NCI-H146 (cell line): ENCODE measurements around the gene LHX5.
A peak's percentile ranks its signal among the peaks of the same experiment; 100 is the strongest.
"Not testable (repeated sequence)": the region's sequence is repeated elsewhere in the genome, so short reads cannot be mapped to it uniquely, and the experiment has no call there.

Source experiments
- DNase-seq: peaks from one replicate; lab custom pipeline; 2025; lab: John Stamatoyannopoulos, UW

Gene LHX5

DNA sequence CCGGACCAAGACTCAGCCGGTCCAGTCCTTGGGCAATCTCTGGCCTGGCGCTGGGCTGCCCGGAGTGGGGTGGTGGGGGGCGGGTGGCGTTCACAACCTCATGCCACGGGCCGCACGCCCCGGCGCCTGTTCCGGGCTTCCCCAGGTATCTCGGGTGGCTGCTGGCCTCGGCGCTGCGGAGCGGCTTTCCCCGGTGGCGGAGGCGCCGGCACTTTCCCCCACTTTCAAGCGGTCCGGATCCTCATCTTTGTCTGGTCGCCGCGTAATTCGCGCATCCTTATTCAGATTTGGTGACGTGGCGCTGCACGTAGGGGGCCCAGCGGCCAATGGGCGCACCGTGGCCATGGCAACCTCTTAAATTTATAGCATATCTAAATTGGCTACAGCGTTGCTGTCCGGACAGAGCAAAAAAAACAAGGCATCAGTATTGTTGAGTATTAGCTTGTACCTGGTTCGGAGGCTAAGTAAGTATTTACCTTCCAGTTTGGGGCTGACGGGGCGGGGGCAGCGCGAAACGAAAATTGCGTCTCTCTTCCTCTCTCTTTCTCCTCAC, at the start of gene LHX5:
Gene LHX5 (minus strand): TSS at position 253 of the 553 bp plus-strand sequence. CDS start 373 bp downstream, outside the sequence.
- no peak for DNase-seq

DNA sequence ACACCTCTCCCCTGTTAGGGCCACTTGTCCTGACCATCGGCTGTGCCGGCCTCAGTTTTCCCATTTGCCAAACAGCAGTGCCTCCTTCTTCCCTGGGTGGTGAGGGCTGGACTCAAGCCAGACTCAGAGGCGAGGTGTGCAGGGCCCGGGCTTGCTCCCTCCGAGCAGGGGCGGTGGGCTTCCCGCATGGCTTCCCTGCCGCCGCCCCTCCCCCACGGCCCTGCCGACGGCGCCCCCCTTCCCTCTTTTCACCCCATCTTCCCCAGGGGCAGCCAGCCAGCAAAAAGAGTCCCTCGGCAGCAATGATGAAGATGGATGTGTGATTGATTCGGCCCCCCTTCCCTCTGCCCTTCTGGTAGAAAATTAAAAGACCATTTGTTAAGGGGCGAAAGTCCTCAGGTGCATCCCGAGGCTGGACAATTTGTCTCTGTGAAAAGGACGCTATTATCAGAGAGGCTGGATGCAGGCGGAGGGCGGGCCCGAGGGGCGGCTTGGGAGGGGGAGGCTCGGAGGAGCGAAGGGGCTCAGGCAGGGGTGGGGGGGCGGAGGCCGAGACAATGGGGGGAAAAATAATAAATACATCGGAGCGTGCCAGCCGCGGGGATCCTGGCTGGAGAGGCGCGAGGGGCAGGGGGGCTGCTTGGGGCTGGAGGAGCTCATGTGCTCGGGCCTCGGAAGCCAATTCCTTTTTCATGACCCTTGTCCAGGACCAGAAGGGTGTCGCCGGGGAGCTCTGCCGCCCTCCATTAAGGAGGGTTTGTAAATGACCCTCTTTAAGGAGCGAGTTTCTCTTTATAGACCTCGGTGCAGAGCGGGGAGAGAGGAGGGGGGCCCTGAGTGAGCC, 48.0 kb upstream of the LHX5 start:
- no peak for DNase-seq

DNA sequence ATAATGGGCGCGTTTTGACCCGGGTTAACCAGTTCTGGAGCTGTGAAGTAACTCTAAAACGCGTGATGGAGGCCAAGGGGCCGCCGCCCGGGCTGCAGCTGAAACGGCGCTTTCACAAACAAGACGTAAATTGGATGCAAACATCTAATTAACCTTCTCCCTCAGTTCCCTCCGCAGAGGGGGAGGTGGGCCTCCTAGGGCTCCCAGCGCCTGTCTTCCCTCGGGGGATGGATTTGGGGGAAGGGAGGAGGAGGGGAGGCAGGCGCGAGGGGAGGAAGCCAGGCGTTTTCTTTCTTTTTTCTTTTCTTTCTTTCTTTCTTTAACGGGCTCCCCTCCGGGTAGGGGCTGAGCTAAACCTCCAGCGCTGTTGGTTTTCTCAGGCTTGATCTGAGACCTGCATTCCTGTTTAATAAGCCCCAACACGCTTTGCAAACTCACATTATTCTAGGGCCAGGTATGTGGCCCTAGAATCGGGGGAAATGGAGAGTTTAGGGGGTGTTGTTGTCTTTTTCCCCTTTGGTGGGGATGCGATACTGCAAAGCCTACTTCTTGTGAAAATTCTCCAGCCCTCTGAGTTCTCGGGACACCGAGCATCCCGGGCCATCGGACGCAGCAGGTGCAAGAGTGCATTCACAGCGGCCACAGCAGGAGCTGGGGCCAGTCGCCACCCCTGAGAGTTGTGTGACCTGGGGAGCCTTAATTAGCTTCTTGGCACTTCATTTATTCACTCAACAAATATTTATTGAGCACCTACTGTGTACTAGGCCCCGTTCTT, 43.6 kb upstream of the LHX5 start:
- DNase-seq = no peak

DNA sequence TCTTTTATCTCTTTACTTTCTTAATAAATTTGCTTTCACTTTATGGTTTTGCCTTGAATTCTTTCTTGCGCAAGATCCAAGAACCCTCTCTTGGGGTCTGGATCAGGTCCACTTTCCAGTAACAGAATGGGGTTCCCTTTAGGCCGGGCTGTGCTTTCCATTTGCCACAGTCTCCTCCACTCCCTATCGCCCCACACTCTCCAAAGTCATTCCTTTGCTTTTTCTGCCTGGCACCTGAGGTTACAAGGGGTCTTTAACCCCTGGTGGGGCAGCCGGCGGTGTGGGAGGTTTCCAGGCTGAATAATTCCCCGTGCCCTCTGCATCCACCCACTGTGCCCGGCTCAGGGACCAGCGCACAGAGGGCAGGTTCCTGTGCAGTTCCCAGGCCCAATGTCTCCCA, 42.9 kb upstream of the LHX5 start:
- DNase-seq = no peak

DNA sequence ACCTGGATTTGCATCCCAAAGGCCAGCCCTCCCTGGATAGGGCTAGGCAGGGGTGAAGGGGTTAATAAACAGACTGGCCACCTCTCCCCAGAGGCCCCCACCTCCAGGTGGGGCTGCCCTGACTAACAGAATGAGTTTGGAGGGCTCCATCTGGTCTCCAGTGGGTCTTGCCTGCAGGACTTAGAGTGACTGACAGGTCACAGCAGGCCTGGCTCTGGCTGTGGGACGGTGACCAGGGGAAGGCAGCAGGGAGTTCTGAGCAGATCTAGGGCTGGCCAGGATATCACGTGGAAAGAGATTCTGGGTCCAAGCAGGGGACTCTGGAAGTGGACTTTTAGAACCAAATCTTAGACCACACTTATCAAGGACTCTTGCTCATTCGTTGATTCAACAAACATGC, 40.9 kb upstream of the LHX5 start:
- DNase-seq = no peak

DNA sequence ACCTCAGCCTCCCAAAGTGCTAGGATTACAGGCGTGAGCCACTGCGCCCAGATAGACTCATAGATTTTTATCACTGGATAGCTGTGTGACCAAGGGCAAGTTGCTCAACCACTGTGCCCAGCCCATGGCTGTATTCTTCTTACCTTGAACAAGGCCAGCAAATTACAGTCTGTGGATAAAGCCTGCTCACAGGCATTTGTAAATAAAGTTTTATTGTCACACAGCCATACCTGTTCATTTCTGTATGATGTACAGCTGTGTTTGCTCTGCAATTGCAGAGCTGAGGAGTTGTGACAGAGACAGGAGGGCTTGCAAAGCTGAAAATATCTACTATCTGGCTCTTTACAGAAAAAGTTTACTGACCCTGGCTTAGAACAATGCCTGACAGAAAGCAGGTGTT, 35.2 kb upstream of the LHX5 start:
- peak; percentile 6 for DNase-seq

DNA sequence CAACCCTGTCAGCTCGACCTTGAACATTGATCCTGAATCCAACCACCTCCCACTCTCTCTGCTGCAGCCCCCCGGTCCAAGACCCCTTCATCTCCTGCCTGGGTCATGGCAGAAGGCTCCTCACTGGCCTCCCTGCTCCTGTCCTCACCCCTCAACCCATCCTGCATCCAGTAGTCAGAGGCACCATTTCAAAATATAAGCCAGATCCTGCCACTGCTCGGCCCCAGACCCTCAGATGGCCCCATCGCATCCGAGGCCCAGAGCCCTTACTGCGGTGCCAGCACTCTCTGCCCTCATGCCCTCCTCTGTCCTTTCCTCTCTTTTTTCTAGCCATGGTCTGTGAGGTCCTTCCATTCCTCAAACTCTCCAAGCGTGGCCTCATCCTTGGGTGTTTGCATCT, 34.3 kb upstream of the LHX5 start:
- DNase-seq = no peak

DNA sequence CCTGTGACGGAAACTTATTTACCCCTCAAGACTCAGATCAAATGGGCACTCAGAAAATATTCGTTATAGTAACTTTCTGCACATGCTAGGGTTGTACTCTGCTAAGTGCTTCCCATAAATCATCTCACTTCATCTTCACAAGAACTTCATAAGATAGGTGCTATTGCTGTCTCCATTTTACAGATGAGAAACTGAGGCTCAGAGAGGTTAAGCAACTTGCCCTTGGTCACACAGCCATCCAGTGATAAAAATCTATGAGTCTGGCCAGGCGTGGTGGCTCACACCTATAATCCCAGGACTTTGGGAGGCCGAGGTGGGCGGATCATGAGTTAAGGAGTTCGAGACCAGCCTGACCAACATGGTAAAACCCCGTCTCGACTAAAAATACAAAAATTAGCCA, 33.2 kb upstream of the LHX5 start:
- DNase-seq = no peak

DNA sequence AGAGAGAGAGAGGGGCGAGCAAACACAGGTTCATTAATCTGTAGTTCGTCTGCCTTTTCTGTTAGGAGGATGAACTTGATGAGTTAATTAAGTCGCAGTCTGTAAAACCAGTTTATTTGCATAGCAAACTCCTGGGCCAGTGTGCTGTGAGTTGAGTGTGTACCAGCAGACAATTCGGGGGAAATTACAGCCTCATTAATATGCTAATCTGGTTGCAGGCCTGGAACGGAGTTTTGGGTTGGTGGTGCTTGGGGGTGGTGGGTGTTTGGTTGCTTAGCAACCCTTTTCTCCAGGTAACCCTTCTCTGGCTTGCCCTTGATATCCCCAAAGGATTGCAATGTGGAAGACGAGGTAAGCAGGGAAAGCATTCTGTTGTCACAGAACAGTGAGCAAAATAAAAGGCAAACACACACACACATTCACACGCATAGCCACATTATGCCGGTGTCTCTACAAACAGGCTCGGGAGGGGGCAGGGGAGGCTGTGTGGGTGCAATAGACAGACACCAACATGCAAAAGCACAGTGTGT, 29.2 kb upstream of the LHX5 start:
- DNase-seq = no peak

DNA sequence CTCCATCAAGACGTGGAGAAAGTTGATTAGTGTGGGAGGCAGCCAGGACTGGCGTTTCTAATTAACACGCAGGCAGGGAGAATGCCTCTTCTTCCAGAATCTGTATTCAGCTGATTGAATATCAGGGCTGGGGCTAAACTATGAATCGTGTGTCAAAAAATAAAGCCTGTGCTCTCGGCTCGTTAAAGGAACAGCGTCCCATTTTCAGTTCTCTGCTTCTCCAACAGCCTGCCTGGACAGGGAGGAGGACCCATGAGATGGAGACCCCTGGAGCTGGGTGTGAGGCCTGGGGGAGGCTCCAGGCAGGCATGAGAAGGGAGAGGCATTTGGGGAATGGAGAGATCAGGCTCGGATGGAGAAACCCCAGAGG, 28.6 kb upstream of the LHX5 start:
- no peak for DNase-seq

DNA sequence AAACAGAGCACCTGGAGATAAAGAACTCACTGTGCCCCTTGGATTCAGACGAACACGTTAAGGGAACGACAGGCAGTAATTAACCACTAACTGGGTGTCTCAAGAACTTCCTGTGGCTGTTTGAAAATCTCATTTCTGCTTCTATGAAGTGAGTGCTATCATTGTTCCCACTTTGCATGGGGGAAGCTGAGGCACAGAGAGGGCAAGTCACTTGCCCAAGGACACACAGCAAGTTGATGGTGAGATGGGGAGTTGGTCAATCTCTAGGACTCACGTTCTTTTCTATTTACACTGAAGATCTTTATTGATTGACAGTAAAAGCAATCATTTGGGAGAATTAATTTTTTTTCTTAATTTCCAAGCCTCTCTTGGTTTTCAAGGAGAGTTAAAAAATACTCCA, 26.8 kb upstream of the LHX5 start:
- DNase-seq = no peak

DNA sequence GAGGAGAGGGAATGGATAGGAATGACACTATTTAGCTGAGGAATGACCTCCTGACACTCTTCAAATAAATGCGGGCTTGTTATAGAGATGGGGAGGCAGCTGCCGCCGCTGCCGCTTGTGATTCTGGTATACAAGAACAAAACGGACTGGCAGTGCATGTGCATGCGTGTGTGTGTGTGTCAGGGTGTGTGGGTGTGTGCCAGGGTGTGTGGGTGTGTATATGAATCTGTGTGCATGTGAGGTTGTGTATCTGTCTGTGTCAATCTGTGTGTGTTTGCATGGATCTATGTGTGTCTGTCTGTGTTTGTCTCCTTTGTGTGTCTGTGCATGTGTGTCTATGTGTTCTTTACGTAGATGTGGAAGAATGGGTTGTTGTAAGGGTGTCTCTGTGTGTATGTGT, 26.0 kb upstream of the LHX5 start:
- no peak for DNase-seq

DNA sequence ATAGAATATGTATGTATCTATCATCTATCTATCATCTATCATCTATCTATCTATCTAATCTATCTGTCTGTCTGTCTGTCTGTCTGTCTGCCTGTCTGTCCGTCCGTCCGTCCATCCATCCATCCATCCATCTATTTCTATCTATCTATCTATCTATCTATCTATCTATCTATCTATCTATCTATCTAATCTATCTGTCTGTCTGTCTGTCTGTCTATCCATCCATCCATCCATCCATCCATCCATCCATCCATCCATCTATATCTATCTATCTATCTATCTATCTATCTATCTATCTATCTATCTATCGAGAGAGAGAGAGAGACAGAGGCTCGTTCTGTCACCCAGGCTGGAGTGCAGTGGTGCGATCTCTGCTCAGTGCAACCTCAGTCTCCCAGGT, 24.3 kb upstream of the LHX5 start:
- DNase-seq = not testable (repeated sequence)

DNA sequence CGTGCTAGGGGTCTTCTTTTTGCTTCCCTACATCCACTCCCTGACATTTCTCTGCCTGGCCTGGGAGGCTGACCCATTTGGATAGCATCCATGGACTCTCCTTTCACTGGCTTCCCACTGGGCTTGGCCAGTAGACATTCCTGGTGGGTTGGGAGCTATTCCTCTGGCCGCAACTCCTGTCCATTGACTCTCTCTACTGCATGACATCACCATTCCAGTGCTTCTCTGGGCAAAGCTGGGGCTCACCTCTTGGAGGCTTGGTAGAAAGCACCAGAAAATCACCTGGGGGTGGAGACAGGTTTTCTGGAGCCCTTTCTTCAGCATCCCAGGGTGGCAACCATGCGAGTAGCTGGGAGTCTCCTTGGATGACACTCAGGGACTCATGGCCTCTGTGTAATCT, 16.7 kb upstream of the LHX5 start:
- DNase-seq = no peak

DNA sequence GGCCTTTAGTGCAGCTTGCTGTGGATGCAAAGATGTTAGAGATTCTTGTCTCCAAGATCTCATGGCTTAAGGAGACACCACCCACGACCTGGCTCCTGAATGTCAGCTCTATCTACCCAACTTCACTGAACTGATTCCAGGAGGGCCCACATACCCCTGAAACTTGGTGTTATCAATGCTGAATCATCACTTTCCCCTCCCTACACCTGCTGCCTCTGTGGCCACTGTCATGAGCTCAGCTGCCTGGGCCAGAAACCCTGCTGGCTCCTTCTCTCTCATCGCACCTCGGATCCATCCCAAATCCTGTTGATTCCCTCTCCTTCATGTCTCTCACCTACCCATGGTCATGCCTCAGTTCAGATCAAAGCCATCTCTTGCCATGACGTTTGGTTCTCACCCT, 15.1 kb upstream of the LHX5 start:
- DNase-seq = no peak

DNA sequence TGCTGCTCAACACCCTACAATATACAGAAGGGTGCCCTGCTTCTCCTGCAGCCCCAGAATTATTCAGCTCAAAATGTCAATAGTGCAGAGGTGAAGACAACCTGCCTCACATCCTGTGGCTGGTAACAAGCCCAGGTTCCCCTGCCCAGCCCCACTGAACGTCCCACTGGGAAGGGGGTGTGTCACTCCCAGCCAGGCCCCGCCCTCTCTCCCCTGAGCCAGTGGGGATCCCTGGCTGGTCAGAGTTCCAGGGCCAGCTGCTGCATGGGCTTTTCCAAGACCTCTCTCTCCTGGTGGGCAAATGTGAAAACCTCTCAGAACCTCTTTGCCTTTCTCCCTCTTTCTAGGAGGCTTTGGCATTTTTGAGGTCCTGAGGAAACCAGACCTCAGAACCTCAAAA, 13.7 kb upstream of the LHX5 start:
- DNase-seq = no peak

DNA sequence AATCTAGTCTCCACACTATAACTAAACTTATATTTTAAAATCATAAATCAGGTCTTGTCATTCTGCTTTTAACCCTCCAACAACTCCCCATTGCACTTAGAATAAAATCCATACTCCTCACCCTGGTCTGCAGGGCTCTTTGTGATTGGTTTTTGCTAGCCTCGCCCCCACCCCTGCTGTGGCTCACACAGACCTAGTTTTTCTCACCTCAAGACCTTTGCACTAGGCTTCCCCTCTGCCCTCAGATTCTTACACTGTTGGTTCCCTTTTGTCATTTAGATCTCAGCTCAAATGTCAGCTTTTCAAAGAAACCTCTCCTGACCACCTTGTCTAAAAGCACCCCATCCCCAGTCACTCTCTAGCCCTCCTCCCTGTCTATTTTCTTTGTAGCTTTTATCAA, 10.7 kb upstream of the LHX5 start:
- DNase-seq = no peak

DNA sequence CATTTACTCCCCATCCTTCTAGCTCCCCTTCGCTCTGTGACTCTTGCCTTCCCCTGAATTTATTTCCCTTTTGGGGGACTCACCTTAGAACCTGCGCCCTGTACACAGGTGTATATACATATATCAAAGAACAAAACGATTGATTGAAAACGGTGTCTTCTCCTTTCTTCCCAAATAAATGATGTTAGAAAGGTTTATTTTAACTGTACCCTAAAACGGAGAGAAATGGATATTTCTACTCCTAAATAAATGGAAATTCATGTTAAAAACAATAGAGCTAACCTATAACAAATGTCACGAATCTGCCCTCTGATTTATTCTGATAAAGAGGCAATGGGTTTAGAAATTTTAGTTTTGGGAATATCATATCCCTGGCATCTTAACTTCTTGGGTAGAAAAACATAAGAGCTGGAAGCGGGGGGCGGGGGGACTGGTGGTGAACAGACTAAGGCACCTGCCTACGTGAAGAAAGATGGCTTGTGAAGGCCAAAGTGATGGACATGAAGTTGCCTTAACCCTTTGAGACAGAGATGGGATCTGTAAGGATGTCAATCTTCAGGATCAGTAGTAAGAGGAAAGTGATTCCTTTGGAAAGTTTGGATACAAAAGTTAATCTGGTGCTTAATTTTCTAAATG, 8.8 kb upstream of the LHX5 start:
- DNase-seq = no peak

DNA sequence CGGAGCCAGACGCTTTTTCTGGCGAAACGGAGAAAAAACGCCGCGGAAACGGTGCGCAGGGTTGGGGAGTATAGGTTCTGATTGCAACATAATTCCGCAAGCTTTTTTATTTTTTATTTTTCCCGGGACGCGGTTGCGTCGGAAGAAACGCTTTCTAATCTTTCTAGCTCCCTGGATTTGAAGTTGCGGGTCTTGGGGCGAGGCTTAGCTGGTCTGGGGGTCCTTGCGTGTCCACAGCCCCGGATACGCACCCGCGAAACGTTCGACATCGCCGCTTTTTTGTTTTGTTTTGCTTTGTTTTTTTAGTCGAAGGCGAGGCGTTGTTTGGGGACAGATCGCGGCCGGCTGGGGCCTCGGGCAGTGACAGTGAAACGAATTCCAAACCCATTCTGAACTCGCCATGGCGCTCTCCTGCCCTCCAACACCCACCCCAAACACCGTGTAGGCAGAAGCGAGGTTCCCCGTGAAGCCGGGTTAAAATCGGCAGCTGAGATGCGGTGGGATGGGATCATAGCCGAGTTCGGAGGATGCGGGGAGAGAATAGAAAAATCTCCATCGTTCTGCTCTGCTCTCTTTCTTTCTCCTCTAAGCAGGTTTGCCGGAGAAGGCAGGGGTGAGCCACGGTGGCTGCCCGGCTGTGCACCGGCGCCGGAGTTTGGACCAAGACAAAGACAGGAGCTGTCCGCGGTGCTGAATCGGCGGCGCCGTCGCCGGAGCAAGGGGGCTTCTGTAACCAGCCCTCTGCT, 8.1 kb upstream of the LHX5 start:
- DNase-seq = no peak

DNA sequence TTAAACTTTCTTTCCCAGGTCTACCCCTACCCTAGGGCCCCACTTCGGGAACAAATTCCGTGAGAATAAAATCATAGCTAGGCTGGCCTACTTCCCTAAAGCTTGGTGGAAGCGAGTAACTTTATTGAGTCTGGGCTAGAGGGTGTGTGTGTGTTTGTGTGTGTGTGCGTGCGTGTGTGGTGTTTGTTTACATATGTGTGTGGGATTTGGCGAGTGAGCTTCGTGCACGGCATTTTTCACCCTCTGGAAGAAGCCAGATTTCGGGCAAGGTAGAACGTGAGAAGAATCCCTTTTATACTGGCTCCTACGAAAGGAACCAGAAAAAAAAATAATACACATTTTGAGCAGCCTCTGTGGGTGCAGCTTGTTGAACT, 7.5 kb upstream of the LHX5 start:
- DNase-seq = no peak

DNA sequence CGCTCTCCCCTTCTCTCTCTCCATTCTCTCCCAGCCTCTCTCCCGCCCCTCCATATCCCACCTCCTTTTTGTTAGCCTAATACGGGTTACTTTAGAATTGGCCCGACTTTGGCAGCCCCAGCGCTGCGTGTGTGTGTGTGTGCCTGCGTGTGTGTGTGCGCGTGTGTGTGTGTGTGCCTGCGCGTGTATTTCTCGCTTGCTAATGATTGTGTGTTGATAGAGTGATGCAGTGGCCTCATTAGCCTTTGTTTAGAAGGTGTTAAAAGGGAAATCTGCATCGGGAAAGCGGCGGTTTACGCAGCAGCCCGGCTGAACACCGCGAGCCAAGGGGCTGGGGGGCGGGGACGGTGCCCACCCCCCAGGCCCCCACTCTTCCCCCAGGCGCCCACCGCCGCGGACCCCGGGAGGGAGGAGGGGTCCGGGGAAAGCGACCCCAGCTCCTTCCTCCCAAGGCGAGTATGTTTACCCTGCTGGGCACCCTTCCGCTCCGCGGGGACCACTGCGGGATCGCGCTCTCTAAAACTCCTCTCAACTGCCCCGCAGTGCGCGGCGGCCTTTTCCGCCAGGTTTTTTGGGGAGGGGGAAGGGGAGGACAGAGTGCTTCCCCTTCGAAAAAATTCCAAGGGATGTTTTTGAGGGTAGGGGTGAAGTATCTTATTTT, 6.8 kb upstream of the LHX5 start:
- no peak for DNase-seq
